GM18867 (cell line): ENCODE measurements around the gene CDH13.

Experiments used
- ATAC-seq: cut with Tn5 transposase; IDR thresholded peaks from one replicate; pipeline ENCODE4 v1.9.1; 2021; ENCODE audit warnings: mild to moderate bottlenecking, moderate library complexity; ENCODE audit not compliant: unreplicated experiment

Gene CDH13

DNA sequence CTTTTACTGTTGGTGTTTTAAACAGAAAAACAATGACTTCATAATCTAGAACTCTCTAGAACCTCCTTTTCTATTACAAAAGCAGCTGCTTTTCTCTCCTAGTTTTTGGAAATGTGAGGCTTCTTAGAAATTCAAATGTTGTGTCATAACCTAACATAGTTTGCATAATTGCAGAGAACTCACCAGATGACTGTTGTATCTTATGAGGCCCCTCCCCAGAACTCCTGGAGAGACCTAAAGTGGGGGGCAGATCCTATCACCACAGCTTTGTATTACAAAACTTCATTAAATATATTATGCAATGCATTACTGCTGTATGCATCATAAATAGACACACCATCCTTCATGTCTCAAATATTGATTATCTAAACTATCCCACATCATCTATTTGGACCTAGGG, 642.3 kb downstream of the CDH13 start:
- no peak for ATAC-seq

DNA sequence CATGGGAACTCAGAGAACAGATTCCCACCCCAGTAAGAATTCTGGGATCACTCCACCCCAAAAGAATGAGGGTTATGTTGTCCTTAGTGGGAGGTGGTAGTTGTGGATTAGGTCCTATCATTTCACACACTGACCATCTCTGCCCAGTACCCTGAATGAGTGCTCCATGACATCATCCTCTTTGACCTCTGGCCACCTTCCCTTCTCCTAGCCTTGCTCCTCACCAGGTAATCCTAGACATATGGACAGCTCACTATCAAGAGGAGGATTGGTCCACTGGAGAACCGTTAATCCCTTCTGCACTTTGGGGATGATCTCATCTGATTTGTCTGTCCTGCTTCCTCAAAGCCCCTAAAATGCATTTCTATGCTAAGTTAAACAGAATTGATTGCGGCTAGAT, 642.8 kb downstream of the CDH13 start:
- no peak for ATAC-seq

DNA sequence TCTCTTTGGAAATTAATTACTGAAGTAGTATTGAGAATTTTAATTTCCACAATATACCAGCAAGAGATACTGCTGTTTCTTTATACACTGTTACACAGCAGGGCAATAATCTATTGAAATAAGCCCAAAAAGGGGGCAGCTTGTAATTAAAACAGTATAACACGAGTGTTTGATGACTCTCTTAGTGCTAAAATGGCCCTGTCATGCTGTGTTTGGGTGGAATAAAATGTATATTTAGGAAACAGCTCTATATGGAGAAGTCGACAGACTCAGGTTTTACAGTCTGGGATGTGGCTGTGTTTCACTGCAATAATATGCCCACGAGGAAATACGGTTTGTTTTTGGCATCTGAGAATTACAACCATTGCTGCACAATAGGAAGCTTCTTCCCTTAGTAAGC, 643.3 kb downstream of the CDH13 start:
- ATAC-seq: no peak

DNA sequence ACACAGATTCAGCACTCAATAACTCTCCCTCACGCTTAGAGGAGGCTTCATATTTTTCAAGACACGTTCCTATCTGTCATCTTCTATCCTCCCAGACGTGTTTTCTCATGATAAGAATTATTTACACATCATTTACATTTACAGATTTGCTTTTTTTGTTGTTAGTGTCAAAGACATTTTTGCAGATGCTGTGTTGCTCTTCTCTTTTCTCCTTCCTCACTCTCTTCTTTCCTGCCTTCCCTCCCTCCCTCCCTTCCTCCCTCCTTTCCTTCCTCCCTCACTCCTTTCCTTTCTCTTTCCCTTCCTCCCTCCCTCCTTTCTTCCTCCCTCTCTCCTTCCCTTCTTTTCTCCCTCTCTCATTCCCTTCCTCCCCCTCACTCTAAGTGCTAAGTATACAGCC, 643.9 kb downstream of the CDH13 start:
- ATAC-seq: no peak

DNA sequence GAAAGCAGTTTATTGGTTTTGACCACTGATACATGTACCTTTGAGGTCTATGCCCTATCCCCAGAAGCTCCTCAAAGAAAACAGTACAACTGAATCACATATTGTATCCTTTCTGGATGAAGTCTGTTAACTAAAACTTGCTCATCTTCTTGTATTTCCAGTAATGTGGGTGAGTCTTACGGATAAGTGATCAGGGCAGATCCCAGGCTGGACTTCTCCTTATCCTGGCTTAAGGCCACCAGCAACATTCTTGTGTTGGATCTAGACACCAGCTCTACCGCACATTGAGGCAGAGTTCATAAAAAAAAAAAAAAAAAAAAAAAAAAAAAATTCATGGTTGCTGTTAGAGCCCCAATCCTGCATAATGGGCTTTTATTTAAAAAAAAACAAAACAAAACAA, 644.4 kb downstream of the CDH13 start:
- no peak for ATAC-seq

DNA sequence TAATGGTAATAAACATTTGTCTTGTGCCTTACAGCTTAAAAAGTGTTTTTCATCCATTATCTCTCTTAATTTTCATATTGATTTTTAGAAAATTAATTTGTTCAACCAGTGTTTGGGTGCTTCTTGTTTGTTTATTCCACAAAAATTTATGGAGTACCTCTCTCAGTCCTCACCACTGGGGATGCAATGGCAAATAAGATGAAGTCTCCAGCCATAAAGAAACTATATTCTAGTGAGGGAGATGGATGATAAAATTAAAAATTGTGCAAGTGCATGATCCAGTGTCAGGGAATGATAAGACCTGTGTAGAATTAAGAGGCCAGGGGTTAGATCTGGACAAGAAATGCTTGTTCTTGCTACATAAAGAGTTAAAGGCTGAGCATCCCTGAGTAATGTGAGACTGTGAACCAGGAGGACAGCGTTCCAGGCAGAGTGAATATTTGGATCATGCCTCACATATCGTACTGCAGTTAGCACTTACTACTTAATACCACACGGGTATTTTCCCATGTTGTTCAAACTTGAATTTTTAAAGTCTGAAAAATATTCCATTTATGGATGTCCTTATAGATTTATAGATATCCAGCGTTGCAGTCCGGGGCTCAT, 645.3 kb downstream of the CDH13 start:
- no peak for ATAC-seq

DNA sequence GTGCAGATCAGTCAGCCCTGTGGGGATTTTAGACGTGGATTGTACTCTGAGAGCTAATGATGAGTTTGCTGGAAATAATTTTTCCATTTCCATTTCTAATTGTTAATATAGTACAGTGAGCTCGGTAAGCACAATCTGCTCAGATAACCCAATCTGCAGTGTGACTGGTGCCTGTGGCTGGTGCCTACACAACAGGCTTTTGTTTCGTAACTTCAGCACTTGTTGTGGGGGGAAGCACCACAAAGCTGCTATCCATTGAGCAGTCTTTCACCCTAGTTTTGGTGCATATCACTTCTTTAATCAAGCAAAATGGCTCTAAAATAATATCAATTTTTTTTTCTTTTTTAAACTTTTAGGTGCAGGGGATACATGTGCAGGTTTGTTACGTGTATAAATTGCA, 646.1 kb downstream of the CDH13 start:
- ATAC-seq: no peak

DNA sequence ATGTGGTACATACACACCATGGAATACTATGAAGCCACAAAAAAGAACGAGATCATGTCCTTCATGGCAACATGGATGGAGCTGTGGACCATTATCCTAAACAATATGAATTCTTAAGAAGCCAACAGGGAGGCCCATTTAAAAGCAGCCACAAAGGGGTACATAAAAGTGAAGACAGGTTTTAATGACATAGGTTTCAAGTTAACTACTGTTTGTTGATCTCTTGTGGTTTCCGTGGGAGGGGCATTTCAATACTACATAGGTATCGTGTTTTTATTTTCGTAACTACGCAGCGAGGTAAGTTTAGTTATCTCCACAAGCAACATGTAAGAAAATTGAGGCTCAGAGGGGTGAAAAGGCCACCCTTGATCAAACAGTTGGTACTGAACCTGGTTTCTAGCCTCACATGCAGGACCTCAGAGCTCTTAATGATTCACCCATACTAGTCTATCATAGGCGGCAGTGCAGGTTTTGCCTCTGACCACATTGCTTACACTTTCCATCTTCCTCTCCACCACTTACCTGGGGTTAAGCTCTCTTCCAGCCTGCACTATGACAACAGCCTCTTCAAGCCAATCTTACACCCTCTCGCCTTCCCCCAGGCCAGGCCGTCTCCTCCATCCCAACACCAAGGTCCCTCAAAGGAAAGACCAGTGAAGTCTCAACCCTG, 646.9 kb downstream of the CDH13 start:
- no peak for ATAC-seq

DNA sequence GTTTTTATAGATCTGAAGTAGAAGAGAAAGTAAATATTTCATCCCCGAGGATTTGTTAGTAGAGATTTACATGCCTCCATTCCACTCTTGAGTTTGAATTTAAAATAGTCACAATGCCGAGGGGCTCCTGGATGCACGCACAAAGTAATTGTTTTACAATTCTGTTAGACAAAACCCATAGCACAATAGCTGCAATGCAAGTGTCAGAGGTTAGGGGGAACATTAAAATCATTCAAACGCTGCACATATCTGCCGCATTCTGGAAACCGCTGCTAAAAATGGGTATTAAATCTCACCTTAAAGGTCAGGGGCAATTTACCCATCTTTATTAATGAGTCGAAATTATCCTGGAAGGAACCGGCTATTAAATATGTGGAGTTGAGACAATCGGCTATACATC, 652.5 kb downstream of the CDH13 start:
- no peak for ATAC-seq

DNA sequence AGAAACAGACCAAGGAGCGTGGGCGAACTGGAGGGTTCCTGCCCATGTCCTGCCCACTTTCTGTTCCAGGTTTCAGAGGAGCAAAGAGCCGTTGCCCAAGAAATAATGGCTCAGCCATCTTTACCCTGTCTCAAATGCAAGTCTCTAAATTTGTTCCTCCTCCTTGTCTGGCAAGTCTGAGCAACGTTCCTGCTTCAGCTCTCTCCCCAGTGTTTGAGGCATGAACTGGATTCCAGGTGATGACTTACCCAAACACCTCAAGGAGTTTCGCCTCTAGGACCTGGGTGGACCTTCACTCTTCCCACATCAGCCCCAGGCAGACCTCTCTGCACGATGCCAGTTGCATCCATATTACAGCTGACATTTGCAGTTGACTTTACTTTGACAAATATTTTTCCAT, 659.2 kb downstream of the CDH13 start:
- ATAC-seq: no peak

DNA sequence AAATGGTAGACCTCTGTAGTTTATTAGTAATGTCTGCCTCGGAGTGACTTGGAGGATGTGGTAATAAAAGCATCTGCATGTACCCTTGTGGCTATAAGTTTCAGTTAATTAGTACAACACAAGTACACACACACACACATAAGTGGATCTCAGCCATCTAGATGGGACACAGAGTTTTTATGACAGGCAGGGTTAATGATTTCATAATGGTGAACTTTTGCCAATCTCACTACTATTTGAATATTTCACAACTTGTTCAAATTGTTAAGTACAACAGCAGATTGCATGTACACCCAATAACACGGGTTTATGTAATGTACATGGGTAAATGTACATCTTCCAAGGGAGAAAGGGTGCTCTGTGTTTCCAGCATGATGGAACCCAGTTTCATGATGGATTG, 669.7 kb downstream of the CDH13 start:
- no peak for ATAC-seq

DNA sequence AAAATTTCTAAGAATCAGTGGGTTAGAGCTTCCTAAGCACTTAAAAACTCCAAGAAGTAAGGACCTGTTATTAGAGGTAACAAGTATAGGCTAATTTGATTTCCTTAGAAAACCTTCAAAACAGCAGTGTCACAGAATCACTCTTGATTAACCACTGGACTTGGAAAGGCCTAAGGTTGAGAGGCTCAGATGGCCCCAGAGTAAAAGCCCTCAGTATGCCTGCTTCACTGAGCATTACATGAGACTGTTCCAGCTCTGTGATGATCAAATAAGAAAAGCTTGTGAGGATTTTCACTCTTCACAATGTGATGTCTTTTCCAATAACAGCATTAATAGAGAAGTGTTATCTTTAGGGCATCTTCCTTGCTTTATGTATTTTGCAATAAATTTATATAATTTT, 671.8 kb downstream of the CDH13 start:
- ATAC-seq: no peak

DNA sequence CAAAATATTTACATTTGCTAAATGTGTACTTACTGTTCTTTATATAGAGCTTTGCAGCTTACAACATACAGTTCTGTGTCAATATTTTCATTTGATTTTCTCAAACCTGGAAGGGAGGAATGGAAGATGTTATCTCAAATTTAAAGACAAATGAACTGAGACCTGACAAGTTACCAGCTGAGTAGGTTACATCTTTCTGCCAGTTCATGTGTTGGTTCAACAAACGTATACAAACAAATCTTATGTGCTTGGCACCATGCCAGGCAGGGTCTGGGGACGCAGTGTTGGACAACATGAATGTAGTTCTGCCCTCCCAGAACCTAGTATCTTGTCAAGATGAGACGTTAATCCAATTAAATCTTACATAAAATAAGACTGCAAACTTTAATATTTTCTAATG, 673.6 kb downstream of the CDH13 start:
- no peak for ATAC-seq

DNA sequence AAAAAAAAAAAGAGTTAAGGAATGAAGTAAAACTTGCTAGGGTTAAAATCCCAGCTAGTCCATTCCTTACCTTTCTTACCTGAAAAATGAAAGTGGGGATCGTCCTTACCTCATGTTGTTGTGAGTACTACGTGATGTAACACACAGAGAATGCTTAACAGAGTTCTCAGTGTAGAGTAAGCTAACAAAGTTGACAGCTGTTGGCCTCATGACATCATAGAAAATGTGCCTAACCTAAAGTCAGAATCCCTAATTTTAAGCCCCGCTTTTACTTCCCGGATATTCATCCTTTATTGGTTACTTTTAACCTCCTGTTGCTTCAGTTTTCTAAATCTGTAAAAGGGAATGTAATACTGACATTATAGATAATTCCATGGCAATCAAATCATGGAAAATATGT, 675.2 kb downstream of the CDH13 start:
- no peak for ATAC-seq

DNA sequence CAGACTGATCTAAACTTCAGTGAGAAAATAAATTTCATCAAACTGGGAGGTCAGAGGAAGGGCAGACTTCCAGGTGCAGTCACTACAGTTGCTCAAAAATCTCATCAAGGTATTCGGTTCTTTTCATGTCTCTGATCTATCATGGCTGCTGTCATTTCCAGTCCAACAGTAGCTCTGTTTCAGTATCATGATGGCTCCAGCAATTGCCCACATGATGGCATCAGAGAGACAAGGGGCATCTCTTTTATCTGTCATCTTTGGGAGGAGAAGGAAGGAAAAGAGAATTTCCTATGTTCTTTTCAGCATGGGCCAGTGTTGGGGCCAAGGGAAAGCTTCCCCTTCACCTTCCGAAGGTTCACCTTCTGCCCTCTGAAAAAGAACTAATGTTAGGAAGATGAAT, 676.1 kb downstream of the CDH13 start:
- ATAC-seq: no peak

DNA sequence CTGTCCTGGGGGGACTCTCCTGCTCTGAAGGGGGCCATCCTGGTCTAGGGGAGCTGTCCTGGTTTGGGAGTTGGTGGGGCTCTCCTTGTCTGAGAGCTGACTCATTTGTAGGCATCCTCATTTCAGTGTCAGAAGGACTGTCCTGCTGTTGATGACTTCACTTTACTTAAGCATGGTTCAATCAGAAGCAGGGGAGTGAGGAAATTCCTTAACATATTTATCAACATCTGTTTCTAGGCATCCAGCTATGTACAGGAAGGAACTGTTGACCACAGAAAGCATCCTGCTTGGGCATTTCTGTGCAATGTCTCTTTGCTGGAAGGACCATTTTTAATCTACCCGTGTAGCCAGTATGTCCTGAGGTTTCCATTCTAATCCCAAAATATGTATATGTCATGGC, 678.3 kb downstream of the CDH13 start:
- no peak for ATAC-seq

DNA sequence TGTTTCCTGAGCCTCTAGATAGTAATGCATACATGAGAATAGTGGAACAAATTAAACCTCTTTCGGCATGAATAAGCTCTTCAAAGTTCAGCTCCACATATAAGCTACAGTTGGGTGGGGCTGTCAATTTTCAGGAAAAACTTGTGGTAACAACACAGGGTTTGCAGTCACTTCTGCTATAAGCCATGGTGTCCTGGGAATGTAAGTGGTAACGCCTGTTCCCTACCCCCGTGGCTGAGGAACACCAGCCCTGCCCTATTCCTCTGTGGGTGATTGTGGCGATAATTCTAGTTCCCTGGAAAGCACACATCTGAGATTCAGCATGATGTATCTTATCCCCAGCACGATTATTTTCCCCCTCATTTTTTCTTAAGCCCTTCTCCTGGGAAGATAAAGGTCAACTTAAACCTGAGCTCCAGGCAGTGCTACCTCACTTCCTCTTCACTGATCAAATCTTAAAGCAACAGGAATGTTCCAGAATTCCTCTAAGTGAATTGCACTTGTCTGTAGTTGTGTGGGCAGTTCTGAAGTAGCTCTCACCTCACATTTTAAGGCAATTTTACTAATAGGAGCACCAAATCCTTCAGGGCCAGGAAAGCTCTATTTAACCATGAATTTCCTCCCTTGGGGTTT, 680.3 kb downstream of the CDH13 start:
- no peak for ATAC-seq

DNA sequence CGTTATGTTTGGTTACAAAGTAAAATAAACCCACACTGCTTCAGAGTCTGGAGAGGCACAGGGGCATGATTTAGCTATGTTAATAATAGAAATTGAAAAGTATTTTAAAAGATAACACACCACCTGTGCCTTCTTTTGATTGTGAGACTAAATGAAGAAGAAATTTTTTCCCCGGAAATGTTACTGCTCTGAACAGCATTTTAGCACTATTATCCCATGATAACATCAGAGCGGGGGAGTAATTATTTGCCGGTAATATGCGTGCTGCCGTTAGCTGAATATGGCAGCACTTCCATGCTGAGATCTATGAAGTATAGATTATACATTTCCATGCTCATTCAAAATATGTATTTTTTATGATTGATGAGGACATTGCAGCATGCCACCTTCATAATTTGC, 680.8 kb downstream of the CDH13 start:
- ATAC-seq: no peak

DNA sequence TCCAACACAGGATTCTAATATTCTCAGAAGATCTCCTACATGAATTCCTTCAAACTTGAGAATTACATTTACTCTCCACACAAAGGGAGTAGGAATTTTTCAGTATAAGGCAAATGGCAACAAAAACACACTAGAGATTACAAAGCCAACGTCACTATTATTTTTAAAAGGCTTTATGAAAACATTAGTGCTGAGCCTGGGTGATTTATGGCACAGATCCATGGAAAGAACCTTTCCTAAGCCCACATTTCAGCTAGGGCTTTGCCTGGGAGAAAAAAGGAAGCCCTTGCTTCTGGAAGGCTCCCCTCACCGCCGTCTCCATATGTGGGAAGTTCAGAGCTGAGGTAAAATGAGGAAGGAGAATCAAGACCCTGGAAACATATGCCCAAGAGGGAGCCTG, 681.6 kb downstream of the CDH13 start:
- no peak for ATAC-seq

DNA sequence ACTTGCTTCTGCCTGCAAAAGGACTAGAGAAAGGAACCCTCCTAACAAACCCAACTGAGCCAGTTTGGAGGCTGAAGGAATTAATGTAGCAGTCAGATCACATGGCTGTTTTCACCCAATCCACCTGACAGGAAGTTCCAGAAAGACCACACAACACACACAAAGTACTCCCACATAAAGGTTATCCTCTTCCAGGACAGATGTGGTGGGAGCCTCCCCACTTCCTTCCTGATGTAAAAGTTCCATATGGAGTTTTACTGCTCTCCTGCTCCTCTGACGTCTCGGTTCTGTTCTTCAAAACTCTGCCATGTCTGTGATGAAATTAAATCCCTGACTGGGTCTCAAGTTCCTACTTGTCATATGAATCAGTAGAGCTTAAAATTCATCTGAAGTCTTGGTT, 684.0 kb downstream of the CDH13 start:
- ATAC-seq: no peak

DNA sequence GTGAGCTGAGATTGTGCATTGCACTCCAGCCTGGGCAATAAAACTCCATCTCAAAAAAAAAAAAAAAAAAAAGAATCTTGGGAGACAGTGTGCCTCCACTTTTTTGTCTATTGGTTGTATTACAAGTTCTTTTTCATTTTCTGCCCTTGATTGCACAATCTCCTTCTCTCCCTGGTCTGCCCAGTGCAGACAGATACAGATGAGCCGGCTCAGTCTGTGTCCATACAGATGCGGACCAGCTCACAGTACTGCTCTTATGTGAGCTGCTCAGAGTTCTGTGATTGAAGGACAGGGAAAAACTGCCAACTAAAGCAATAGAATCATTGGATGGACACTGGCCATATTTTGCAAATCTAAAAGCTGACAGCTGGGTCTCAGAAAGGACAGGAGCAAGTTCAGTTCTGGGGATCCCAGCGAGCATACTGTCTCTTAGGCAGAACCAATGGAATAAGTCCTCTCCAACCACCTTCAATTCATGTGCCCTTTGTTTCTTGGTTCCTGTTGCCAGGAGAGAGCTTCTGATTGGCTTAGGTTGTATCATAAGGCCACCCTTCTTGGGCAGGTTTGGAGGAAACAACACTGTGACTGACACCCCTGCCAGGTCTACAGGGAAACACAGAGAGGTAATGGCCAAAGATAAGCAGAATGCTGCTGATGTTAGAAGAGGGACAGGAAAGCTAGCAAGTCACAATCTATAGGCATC, 685.4 kb downstream of the CDH13 start:
- no peak for ATAC-seq

DNA sequence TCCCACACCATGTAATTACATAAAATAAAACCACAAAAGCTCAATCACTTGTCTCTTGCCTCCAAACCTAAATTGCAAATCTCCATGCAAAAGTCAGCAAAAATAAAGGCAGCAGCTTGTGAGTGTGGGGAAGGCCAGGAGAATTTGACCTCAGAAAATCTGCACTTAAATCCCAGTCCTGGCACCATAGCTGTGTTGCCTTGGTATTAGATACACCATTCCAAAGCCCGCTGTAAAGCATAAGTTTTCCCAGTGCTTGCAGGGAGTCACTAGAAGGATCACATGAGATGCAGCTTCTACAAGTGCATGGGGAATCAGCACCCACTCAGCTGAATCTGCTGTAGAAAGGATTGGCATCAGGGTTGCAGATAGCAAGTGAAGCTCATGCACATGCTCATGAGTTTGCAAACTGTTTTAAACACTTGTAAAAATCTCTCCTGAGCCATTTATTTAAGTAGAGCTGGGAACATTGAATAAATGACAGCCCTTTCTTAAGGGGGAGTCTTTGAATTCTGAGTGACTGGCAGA, 686.0 kb downstream of the CDH13 start:
- ATAC-seq: no peak
